Measurements from ENCODE around the gene CSMD2. TPM values are rescaled to one million over a fixed set of nuclear protein-coding genes. Genes with fewer than 3 reads are reported as not detected.

CSMD2 gene
- total RNA-seq, 2 experiments from 2014 or later: not detected

DNA sequence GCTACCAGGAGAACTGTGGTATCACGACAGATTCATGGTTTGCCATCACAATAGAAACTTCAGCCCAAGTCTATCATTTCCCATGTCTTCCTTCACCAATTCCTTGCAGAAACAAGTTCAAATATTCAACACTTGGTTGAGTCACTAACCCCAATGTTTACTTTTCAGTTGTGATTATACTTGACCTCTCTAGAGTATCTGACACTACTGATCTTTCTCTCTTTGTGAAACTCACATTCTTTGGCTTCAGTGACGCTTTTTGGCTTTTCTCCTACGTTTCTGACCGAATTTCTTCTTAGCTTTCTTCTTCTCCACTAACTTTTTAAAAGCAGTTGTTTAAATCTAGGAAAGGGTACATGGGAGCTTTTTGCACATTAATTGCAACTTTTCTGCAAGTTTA, 350.0 kb downstream of the CSMD2 start:
- ChIA-PET CTCF (no interaction called here), POLR2A (no interaction called here)
- intact Hi-C loops (cut with micrococcal nuclease): no loop called here
- ATAC-seq: no peak
- Mint-ChIP-seq H3K27me3 (peaks cover 14% of the 10 kb centered on the region), H3K27ac (no peak overlapping the region), H3K4me1 (ENCODE audit: low read depth) (no peaks in the 10 kb centered on the region), H3K36me3 (ENCODE audit: low read depth) (no peaks in the 10 kb centered on the region), H3K9me3 (no peaks in the 10 kb centered on the region), H3K4me3 (no peak overlapping the region)
- DNase-seq: no peak
- TF ChIP-seq, protein P1, sequence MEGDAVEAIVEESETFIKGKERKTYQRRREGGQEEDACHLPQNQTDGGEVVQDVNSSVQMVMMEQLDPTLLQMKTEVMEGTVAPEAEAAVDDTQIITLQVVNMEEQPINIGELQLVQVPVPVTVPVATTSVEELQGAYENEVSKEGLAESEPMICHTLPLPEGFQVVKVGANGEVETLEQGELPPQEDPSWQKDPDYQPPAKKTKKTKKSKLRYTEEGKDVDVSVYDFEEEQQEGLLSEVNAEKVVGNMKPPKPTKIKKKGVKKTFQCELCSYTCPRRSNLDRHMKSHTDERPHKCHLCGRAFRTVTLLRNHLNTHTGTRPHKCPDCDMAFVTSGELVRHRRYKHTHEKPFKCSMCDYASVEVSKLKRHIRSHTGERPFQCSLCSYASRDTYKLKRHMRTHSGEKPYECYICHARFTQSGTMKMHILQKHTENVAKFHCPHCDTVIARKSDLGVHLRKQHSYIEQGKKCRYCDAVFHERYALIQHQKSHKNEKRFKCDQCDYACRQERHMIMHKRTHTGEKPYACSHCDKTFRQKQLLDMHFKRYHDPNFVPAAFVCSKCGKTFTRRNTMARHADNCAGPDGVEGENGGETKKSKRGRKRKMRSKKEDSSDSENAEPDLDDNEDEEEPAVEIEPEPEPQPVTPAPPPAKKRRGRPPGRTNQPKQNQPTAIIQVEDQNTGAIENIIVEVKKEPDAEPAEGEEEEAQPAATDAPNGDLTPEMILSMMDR (IDR thresholded peaks at IDR 0.05): no peak

- ChIA-PET CTCF (no interaction called here), POLR2A (interaction anchor here (0.6 kb wide), 1 partner anchor 639 kb away, joined by 3 read pairs; no protein-coding TSS in a partner anchor)
- Mint-ChIP-seq H3K9me3 (peaks cover 2% of the 10 kb centered on the region), H3K27ac (no peak overlapping the region), H3K4me3 (no peak overlapping the region), H3K36me3 (ENCODE audit: low read depth) (no peaks in the 10 kb centered on the region), H3K27me3 (peaks cover 12% of the 10 kb centered on the region), H3K4me1 (ENCODE audit: low read depth) (no peaks in the 10 kb centered on the region)
- no peak for DNase-seq
- ATAC-seq: no peak
- TF ChIP-seq, protein P1 (IDR thresholded peaks at IDR 0.05): no peak
- intact Hi-C loops (cut with micrococcal nuclease): no loop called here
Measured at GRCh38 chr1:33814166-33814565, 350.9 kb downstream of the CSMD2 start.

DNA sequence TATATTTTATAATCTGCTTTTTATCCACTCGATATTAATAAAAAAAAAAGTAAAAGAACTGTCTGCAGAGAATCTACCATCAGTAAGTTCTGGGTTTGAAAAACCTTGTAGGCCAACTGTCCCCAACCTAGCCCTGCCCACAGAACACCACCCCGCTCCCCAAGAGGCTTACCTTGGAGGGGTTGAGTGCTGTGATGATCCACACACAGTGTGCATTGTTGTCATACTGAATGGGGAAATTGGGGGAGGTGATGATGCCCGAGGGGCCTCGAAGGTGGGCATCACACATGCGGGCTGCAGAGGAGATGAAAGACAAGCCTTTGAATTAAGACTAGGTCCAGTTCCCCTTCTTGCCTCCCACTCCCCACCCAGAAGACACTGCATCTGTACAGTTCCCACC, 354.5 kb downstream of the CSMD2 start:
- DNase-seq (no peak), ATAC-seq (no peak)
- no peaks in the 10 kb centered on the region for H3K36me3 Mint-ChIP-seq (ENCODE audit: low read depth)
- H3K27me3 Mint-ChIP-seq: peaks cover 11% of the 10 kb centered on the region
- TF ChIP-seq, protein P1 (IDR thresholded peaks at IDR 0.05): no peak
- intact Hi-C loops (cut with micrococcal nuclease): no loop called here
- peaks cover 13% of the 10 kb centered on the region for H3K9me3 Mint-ChIP-seq
- CTCF ChIA-PET: no interaction called here
- H3K4me3 Mint-ChIP-seq: no peak overlapping the region
- POLR2A ChIA-PET: no interaction called here
- H3K27ac Mint-ChIP-seq: no peak overlapping the region
- H3K4me1 Mint-ChIP-seq (ENCODE audit: low read depth): no peaks in the 10 kb centered on the region

DNA sequence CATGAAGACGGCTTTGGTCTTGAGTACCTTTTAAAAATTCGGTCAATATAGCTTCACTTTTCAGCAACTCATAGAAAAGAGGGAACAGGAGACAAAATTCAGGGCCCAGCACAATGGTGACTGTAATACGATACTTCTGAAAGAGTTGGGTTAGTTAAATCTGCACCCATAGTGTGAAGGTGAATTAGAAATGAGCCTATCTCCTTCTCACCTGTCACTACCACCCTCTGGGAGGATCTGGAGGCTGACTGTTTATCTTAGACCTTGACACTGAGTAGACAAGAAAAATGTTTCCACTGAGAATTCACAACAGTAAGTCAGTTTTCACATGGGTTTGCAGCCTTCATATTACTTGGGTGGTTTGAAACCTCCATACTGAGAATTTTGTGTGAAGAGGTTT, 359.0 kb downstream of the CSMD2 start:
- ChIA-PET CTCF (no interaction called here), POLR2A (no interaction called here)
- intact Hi-C loops (cut with micrococcal nuclease): no loop called here
- DNase-seq (no peak), ATAC-seq (no peak)
- TF ChIP-seq, protein P1 (IDR thresholded peaks at IDR 0.05): no peak
- no peaks in the 10 kb centered on the region for H3K4me1 Mint-ChIP-seq (ENCODE audit: low read depth)
- H3K27me3 Mint-ChIP-seq: peaks cover 2% of the 10 kb centered on the region
- no peaks in the 10 kb centered on the region for H3K36me3 Mint-ChIP-seq (ENCODE audit: low read depth)
- H3K27ac Mint-ChIP-seq: no peak overlapping the region
- H3K4me3 Mint-ChIP-seq: no peak overlapping the region
- peaks cover 13% of the 10 kb centered on the region for H3K9me3 Mint-ChIP-seq

DNA sequence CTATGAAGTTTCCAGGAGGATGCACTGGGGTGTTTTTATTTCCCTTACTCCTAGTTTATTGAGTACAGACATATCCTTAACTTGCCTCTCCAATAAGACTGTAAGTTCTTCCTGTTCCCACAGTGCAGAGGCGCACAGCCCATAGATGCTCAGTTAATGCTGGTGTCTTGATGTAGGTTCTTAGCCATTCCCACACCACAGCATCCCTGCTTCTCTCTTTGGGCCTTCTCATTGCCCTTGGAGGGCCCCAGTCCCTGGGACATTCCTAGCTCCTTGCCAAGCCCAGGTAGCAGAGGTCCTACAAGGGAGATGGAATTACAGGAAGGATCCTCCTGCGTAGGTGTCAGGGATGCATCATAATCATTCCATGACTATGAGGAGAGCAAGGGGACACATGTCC, 362.8 kb downstream of the CSMD2 start:
- intact Hi-C loops (cut with micrococcal nuclease): no loop called here
- peaks cover 12% of the 10 kb centered on the region for H3K9me3 Mint-ChIP-seq
- DNase-seq (no peak), ATAC-seq (no peak)
- TF ChIP-seq, protein P1 (IDR thresholded peaks at IDR 0.05): no peak
- no peaks in the 10 kb centered on the region for H3K36me3 Mint-ChIP-seq (ENCODE audit: low read depth)
- POLR2A ChIA-PET: no interaction called here
- H3K27me3 Mint-ChIP-seq: peaks cover 5% of the 10 kb centered on the region
- H3K27ac Mint-ChIP-seq: no peak overlapping the region
- no peaks in the 10 kb centered on the region for H3K4me1 Mint-ChIP-seq (ENCODE audit: low read depth)
- CTCF ChIA-PET: no interaction called here
- H3K4me3 Mint-ChIP-seq: no peak overlapping the region
